ENCODE data around the gene EHBP1L1. TPM values are rescaled to one million over a fixed set of nuclear protein-coding genes. Genes with fewer than 3 reads are reported as not detected.

Gene EHBP1L1
- total RNA-seq, 2 experiments from 2014 or later = 118 to 120 TPM

DNA sequence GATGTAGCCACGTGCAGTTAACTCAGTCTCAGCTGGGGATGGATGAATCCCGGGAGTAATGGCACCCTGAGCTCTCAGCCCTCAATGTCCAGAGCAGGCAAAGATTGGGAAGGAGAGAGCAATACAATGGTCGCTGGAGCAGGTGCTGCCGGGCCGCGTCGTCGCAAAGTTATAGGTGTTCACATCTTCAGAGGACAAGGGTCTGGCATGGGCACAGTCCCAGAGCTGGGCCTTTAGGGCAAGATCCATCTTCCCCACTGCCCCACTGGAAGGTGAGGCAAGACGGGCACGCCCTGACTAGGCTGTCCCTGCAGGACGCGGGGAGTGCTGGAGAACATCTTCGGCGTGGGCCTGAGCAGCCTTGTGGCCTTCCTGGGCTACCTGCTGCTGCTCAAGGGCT lies 47.3 kb downstream of the EHBP1L1 start:
- Mint-ChIP-seq H3K9me3 (no peaks in the 10 kb centered on the region), H3K27me3 (no peaks in the 10 kb centered on the region), H3K4me3 (no peak overlapping the region), H3K4me1 (peaks cover 9% of the 10 kb centered on the region), H3K36me3 (peaks cover 11% of the 10 kb centered on the region), H3K27ac (peak overlapping the region; percentile 21)
- ATAC-seq (ENCODE audit: low read depth) (no peak), DNase-seq (no peak)
- POLR2A ChIA-PET = interaction anchor here (0.5 to 1.1 kb wide), 3 partner anchors 10 to 51 kb away, joined by 3 read pairs; partner anchors contain the start of gene SIPA1

DNA sequence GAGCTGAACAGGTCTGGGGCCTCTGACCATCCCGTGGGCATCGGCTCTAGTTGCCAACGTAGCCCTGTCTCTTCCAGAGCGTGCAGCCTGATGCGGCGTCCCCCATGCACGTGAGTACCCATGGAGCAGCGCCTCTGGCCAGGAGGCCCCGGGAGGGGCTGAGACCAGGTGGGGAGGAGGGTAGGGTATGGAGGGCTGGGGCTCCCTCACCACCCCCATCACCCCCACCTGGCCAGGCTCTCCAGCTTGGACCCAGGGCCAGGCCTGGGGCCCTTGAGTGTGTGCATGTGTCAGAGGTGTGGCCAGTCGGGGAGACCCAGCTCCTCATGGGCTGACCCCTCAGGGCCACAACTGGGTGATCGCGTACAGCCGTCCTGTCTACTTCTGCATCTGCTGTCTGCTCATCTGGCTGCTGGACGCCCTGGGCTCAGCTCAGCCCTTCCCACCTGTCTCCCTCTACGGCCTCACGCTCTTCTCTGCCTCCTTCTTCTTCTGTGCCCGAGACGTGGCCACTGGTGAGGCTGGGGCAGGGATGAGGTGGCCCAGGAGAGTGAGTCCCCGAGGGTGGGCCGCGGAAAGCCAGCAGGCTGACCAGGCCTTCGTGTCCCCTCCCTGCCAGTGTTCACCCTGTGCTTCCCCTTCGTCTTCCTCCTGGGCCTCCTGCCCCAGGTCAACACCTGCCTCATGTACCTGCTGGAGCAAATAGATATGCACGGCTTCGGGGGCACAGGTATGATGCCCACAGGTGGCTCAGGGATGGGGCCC lies 48.2 kb downstream of the EHBP1L1 start:
- Mint-ChIP-seq H3K9me3 (no peaks in the 10 kb centered on the region), H3K4me3 (no peak overlapping the region), H3K4me1 (peaks cover 9% of the 10 kb centered on the region), H3K27ac (no peak overlapping the region), H3K36me3 (peaks cover 11% of the 10 kb centered on the region), H3K27me3 (no peaks in the 10 kb centered on the region)
- no peak for DNase-seq
- POLR2A ChIA-PET = interaction anchor here (0.6 to 1.2 kb wide), 4 partner anchors 9 to 80 kb away, joined by 3 to 4 read pairs (median 3); no protein-coding TSS in a partner anchor
- no peak for ATAC-seq (ENCODE audit: low read depth)

DNA sequence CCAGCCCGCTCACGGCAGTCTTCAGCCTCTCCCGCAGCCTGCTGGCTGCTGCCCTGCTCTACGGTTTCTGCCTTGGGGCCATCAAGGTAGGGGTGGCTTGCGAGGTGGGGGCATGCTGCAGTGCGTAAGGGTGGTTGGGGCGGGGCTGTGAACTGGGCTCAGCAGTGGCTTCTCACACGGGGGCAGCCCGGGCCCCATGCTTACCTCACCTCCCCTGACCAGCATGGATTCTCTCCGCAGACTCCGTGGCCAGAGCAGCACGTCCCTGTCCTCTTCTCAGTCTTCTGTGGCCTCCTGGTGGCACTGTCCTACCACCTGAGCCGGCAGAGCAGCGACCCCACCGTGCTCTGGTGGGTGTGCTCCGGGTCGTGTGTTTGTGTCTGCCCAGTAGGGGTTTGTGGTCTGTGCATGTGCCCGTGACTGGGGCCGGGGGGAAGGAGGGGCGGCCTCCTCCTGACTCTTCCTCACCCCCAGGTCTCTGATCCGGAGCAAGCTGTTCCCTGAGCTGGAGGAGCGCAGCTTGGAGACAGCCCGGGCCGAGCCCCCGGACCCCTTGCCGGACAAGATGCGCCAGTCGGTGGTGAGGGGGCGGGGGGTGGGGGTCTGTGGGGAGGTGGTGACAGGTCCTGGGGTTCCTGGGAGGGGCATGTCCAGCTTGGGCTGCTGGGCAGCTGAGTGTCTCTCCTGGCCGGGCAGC lies 49.2 kb downstream of the EHBP1L1 start:
- H3K27me3 Mint-ChIP-seq = no peaks in the 10 kb centered on the region
- peaks cover 12% of the 10 kb centered on the region for H3K36me3 Mint-ChIP-seq
- no peak overlapping the region for H3K4me3 Mint-ChIP-seq
- DNase-seq (no peak), ATAC-seq (ENCODE audit: low read depth) (no peak)
- H3K9me3 Mint-ChIP-seq = no peaks in the 10 kb centered on the region
- H3K27ac Mint-ChIP-seq = no peak overlapping the region
- POLR2A ChIA-PET = interaction anchor here (1.7 to 2.1 kb wide), 2 partner anchors 9 to 10 kb away, joined by 5 to 9 read pairs; partner anchors contain the start of genes MAP3K11 and PCNX3
- H3K4me1 Mint-ChIP-seq = peaks cover 9% of the 10 kb centered on the region

DNA sequence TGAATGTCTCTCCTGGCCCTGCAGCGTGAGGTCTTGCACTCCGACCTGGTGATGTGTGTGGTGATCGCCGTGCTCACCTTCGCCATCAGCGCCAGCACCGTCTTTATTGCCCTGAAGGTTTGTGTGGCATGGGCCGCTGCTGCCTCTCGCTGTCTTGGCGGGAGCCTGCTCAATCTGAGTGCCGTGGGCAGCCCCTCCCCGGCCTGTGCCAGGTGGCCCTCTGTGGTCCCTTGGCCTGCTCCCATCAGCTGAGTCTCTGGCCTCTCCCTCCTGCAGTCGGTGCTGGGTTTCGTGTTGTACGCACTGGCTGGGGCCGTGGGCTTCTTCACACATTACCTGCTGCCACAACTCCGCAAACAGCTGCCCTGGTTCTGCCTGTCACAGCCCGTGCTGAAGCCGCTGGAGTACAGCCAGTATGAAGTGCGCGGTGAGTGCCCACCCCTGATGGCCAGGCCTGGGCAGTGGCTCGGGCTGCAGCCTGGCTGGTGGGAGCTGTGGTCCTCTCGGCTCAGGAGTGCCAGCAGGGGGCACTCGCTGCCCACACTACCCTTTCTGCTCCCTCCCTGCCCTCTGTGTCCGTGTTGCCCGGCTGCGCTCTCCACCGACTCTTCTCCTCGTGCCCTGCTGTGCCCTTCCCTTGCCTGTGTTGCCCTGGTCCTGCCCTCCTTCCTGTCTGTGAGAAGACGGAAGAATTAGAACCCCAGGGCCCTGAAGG lies 49.9 kb downstream of the EHBP1L1 start:
- no peak overlapping the region for H3K4me3 Mint-ChIP-seq
- peak overlapping the region; percentile 77 for H3K27ac Mint-ChIP-seq
- POLR2A ChIA-PET = interaction anchor here (0.8 to 2.1 kb wide), 5 partner anchors 9 to 426 kb away, joined by 3 to 9 read pairs (median 4); partner anchors contain the start of genes MAP3K11, PCNX3 and SF3B2
- H3K36me3 Mint-ChIP-seq = peaks cover 12% of the 10 kb centered on the region
- DNase-seq (peak; percentile 73), ATAC-seq (ENCODE audit: low read depth) (peak; percentile 81)
- H3K9me3 Mint-ChIP-seq = no peaks in the 10 kb centered on the region
- no peaks in the 10 kb centered on the region for H3K27me3 Mint-ChIP-seq
- peaks cover 9% of the 10 kb centered on the region for H3K4me1 Mint-ChIP-seq

DNA sequence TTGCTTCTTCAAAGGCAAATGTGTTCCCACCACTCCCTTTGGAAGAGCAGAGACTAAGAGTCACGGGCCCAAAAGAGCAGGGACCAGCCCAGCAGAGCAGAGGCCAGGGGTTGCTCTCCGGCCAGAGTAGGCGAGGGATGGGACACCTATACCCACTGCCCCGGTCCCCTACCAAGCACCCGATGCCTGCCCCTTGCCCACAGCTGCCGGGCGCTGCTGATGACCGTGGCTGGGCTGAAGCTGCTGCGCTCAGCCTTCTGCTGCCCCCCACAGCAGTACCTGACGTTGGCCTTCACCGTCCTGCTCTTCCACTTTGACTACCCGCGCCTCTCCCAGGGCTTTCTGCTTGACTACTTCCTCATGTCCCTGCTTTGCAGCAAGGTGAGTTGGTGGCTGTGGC lies 51.3 kb downstream of the EHBP1L1 start:
- H3K36me3 Mint-ChIP-seq = peaks cover 7% of the 10 kb centered on the region
- H3K4me1 Mint-ChIP-seq = peaks cover 4% of the 10 kb centered on the region
- ATAC-seq (ENCODE audit: low read depth) (no peak), DNase-seq (no peak)
- no peak overlapping the region for H3K4me3 Mint-ChIP-seq
- POLR2A ChIA-PET = interaction anchor here (0.7 to 2.1 kb wide), 4 partner anchors 11 to 424 kb away, joined by 3 to 9 read pairs (median 4); partner anchors contain the start of genes MAP3K11, PCNX3, SF3B2 and SIPA1
- H3K9me3 Mint-ChIP-seq = no peaks in the 10 kb centered on the region
- H3K27ac Mint-ChIP-seq = no peak overlapping the region
- no peaks in the 10 kb centered on the region for H3K27me3 Mint-ChIP-seq

DNA sequence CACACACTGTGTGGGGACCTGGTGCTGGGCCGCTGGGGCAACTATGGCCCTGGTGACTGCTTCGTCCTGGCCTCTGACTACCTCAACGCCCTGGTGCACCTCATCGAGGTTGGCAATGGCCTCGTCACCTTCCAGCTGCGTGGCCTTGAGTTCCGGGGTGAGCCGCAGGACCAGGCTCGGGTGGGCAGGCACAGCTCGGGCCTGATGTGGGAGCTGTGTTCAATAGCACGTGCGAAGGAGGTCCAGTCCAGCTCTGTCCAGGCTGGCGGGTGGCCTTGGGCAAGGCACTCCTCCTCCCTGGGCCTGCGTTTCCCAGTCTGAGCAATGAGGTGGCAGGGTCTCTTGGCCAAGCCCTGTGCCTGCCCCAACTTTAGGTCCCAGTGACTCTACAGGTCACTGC lies 53.7 kb downstream of the EHBP1L1 start:
- peaks cover 4% of the 10 kb centered on the region for H3K36me3 Mint-ChIP-seq
- no peak for ATAC-seq (ENCODE audit: low read depth)
- H3K4me1 Mint-ChIP-seq = peaks cover 10% of the 10 kb centered on the region
- POLR2A ChIA-PET = interaction anchor here (0.5 kb wide), 1 partner anchor 67 kb away, joined by 4 read pairs; no protein-coding TSS in a partner anchor
- no peak overlapping the region for H3K4me3 Mint-ChIP-seq
- no peaks in the 10 kb centered on the region for H3K9me3 Mint-ChIP-seq
- H3K27me3 Mint-ChIP-seq = no peaks in the 10 kb centered on the region
- DNase-seq = no peak
- H3K27ac Mint-ChIP-seq = no peak overlapping the region

DNA sequence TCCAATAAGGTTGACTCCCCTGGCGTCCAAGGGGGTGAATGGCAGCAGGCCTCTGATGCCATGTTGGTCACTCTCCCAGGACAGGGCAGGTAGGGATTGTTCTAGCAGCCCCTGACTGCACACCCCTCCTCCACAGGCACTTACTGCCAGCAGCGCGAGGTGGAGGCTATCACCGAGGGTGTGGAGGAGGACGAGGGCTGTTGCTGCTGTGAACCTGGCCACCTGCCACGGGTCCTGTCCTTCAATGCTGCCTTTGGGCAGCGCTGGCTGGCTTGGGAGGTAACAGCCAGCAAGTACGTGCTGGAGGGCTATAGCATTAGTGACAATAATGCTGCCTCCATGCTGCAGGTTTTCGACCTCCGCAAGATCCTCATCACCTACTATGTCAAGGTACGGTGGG lies 54.4 kb downstream of the EHBP1L1 start:
- Mint-ChIP-seq H3K4me3 (no peak overlapping the region), H3K27me3 (no peaks in the 10 kb centered on the region), H3K36me3 (peaks cover 6% of the 10 kb centered on the region), H3K9me3 (no peaks in the 10 kb centered on the region), H3K27ac (no peak overlapping the region), H3K4me1 (peaks cover 13% of the 10 kb centered on the region)
- ATAC-seq (ENCODE audit: low read depth) = no peak
- POLR2A ChIA-PET = interaction anchor here (4.4 kb wide), 1 partner anchor 15 kb away, joined by 25 read pairs; the partner anchor contains the start of genes MAP3K11 and PCNX3
- no peak for DNase-seq

DNA sequence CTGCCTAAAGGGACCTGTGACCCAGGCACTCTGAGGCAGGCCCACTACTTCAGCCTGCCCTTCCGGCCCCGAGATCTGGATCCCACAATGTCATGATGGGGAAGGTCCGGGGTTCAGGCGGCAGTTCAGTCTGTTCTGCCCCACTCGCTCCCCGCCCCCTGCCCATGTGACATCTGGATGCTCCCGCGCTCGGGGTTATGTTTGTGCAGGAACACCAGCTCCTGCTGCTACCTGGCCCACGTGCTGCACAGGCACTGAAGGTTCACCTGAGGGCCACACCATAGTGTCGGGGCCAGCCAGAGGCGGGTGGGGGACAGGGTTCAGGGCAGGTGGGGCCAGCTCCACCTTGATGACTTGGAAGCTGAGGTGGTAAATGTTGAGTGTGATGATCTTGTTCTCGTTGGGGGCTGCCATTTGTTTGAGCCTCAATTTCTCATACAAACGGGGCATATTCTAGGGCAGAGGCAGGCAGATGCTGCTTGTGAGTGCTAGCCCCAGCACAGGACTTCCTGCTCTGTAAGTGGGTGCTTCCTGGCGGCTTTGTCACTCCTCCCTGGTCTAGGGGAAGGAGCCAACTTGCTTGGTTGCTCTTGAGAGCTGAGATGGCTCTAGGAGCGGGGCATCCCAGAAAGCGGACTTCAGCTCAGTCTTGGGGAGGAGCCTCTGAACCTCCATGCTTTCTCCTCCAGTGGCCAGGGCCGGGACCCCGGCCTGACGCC lies 57.7 kb downstream of the EHBP1L1 start:
- Mint-ChIP-seq H3K27me3 (no peaks in the 10 kb centered on the region), H3K27ac (peak overlapping the region; percentile 73), H3K4me1 (peaks cover 16% of the 10 kb centered on the region), H3K9me3 (no peaks in the 10 kb centered on the region), H3K36me3 (peaks cover 9% of the 10 kb centered on the region), H3K4me3 (peak overlapping the region; percentile 10)
- DNase-seq (no peak), ATAC-seq (ENCODE audit: low read depth) (peak; percentile 40)
- POLR2A ChIA-PET = interaction anchor here (0.9 to 4.4 kb wide), 4 partner anchors 18 to 79 kb away, joined by 3 to 25 read pairs (median 4); partner anchors contain the start of genes MAP3K11, PCNX3 and RELA

DNA sequence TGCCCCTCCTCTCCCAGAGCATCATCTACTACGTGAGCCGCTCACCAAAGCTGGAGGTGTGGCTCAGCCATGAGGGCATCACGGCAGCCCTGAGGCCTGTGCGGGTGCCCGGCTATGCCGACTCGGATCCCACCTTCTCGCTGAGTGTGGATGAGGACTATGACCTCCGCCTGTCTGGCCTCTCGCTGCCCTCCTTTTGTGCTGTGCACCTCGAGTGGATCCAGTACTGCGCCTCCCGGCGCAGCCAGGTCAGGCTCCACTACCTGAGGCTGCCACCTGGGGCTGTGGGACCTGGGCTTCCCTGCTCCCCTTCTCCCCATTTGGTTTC lies 58.2 kb downstream of the EHBP1L1 start:
- POLR2A ChIA-PET = interaction anchor here (0.9 to 4.4 kb wide), 2 partner anchors 18 kb away, joined by 4 to 25 read pairs; partner anchors contain the start of genes MAP3K11 and PCNX3
- no peaks in the 10 kb centered on the region for H3K9me3 Mint-ChIP-seq
- H3K4me3 Mint-ChIP-seq = peak overlapping the region; percentile 44

DNA sequence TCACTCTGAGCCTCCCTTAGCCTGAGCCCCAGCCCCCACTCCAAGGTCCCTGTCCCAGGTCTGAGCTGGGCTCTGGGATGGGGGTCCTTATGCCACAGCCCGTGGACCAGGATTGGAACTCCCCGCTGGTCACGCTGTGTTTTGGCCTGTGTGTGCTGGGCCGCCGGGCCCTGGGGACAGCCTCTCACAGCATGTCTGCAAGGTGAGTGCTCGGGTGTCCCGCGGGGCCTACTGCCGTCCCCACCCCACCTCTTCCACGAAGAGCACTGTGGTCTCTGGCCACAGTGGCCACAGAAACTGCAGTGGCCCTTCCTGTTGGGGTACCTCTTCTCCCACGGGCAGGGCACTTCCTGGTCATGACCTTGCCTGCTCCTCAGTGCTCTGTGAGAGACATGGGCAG lies 58.6 kb downstream of the EHBP1L1 start:
- POLR2A ChIA-PET = interaction anchor here (4.4 kb wide), 1 partner anchor 19 kb away, joined by 25 read pairs; the partner anchor contains the start of genes MAP3K11 and PCNX3
- Mint-ChIP-seq H3K36me3 (peaks cover 7% of the 10 kb centered on the region), H3K9me3 (no peaks in the 10 kb centered on the region), H3K27me3 (no peaks in the 10 kb centered on the region), H3K4me1 (peaks cover 21% of the 10 kb centered on the region), H3K4me3 (peak overlapping the region; percentile 44), H3K27ac (peak overlapping the region; percentile 73)
- no peak for ATAC-seq (ENCODE audit: low read depth)
- no peak for DNase-seq

More for the DNA sequence above, 58.2 kb downstream of the EHBP1L1 start:
- ATAC-seq (ENCODE audit: low read depth) = no peak
- peaks cover 9% of the 10 kb centered on the region for H3K36me3 Mint-ChIP-seq
- DNase-seq = no peak
- H3K27me3 Mint-ChIP-seq = no peaks in the 10 kb centered on the region
- H3K27ac Mint-ChIP-seq = peak overlapping the region; percentile 73
- H3K4me1 Mint-ChIP-seq = peaks cover 19% of the 10 kb centered on the region

DNA sequence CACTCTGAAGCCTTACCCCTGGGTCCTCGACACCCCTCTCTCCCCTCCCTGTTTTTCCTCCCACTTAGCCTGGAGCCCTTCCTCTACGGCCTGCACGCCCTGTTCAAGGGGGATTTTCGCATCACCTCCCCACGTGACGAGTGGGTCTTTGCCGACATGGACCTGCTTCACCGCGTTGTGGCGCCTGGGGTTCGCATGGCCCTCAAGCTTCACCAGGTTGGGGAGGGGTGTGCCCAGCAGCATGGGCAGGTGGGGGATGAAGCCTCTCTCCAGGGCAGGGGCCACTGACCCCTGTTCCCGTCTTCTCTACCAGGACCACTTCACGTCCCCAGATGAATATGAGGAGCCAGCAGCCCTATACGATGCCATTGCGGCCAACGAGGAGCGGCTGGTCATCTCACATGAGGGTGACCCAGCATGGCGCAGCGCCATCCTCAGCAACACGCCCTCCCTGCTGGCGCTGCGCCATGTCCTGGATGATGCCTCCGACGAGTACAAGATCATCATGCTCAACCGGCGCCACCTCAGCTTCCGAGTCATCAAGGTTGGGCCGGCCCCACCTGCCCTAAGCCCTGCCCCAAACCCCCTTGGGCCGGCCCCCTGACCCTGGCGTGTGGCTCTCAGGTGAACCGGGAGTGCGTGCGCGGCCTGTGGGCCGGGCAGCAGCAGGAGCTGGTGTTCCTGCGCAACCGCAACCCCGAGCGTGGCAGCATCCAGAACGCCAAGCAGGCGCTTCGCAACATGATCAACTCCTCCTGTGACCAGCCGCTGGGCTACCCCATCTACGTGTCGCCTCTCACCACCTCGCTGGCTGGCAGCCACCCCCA lies 59.3 kb downstream of the EHBP1L1 start:
- no peaks in the 10 kb centered on the region for H3K27me3 Mint-ChIP-seq
- ATAC-seq (ENCODE audit: low read depth) (no peak), DNase-seq (no peak)
- H3K4me3 Mint-ChIP-seq = no peak overlapping the region
- POLR2A ChIA-PET = no interaction called here
- H3K9me3 Mint-ChIP-seq = no peaks in the 10 kb centered on the region
- peak overlapping the region; percentile 54 for H3K27ac Mint-ChIP-seq
- peaks cover 7% of the 10 kb centered on the region for H3K36me3 Mint-ChIP-seq
- peaks cover 28% of the 10 kb centered on the region for H3K4me1 Mint-ChIP-seq

Measured in activated naive CD8-positive, alpha-beta T cell treated with anti-CD3 and anti-CD28 coated beads, Interleukin-2, amount 10 ng/mL, durations not matched to agents 7 days and 5 days (primary cell).